ENCODE measurements around the gene UFD1. TPM values are rescaled to one million over a fixed set of nuclear protein-coding genes. Genes with fewer than 3 reads are reported as not detected.
A peak's percentile ranks its signal among the peaks of the same experiment; 100 is the strongest.

Gene UFD1
- total and polyA plus RNA-seq, 9 of the 15 experiments (the other 6 are each of a cell fraction or from before 2014, with no cell fraction given): 238 to 645 (median 363) TPM

GRCh38 chr22:19498866-19499190, 19.8 kb upstream of the UFD1 start:
- Histone ChIP-seq H3K36me3 (ENCODE audit: control insufficient read depth, insufficient read depth, low read length) (peaks cover 100% of the 10 kb centered on the region), H3K9me1 (ENCODE audit: control insufficient read depth, insufficient read depth, low read length) (no peaks in the 10 kb centered on the region), H2AFZ (ENCODE audit: low read depth, low read length) (no peak overlapping the region), H3K9me3 (replicated peaks; ENCODE audit: control insufficient read depth, insufficient read depth, low read depth, low read length) (no peaks in the 10 kb centered on the region), H3K4me2 (ENCODE audit: insufficient read depth, low read length) (no peak overlapping the region), H3K79me2 (ENCODE audit: control insufficient read depth, insufficient read depth, low read length) (no peaks in the 10 kb centered on the region), H3K27ac (ENCODE audit: extremely low read depth, low read depth, low read length) (no peak overlapping the region), H4K20me1 (replicated peaks; ENCODE audit: control insufficient read depth, insufficient read depth, low read length) (no peaks in the 10 kb centered on the region; the same call in 1 of the 2 replicates), H3K9ac (ENCODE audit: insufficient read depth in 1 of 2, low read depth in 2 of 2, low read length in 2 of 2) (no peak overlapping the region), H3K4me1 (replicated peaks in 1 of 2; ENCODE audit: control insufficient read depth in 2 of 2, insufficient read depth in 2 of 2, low read length in 2 of 2) (no peaks in the 10 kb centered on the region; a peak in 2 of 5 replicates), H3K4me3 (no peak overlapping the region), H3K27me3 (ENCODE audit: control insufficient read depth in 2 of 2, insufficient read depth in 2 of 2, low read length in 2 of 2) (no peaks in the 10 kb centered on the region)
- ChIA-PET CTCF (ENCODE audit: low intra/inter-chr PET ratio) (no interaction called here), POLR2A (interaction anchor here (0.5 to 5.1 kb wide), 9 partner anchors 9 to 413 kb away, joined by 3 to 46 read pairs (median 9); partner anchors contain the start of genes CDC45 and UFD1)
- no TSS peak for BruUV-seq (replicated peaks)
- 95% methylated on average over 3 of the region's 3 CpGs for WGBS (ENCODE audit: insufficient coverage, low coverage, missing lambda C conversion rate)
- intact Hi-C loops (cut with micrococcal nuclease): no loop called here
- FAIRE-seq (no peak), ATAC-seq (no peak; the same call in 2 of the 3 replicates), DNase-seq (ENCODE audit: extremely low read depth in 1 of 4, low spot score in 3 of 4) (peak in 1 of 4 experiments; percentile 48)
- in situ Hi-C loops (cut with MboI): no loop called here
- TF ChIP-seq HDGF (IDR thresholded peaks at IDR 0.05) (no peak), PHF8 (IDR thresholded peaks at IDR 0.05; ENCODE audit: borderline replicate concordance, low read length) (no peak; the same call in 1 of the 2 replicates), STAG1 (CRISPR knock-in tag; IDR thresholded peaks at IDR 0.05; ENCODE audit: borderline replicate concordance) (no peak), SMARCE1 (IDR thresholded peaks at IDR 0.05) (no peak), TAF1 (IDR thresholded peaks at IDR 0.05; ENCODE audit: control insufficient read depth, extremely low read depth, insufficient read depth, low read length, severe bottlenecking) (no peak), MLLT1 (IDR thresholded peaks at IDR 0.05) (no peak), SMAD3 (CRISPR knock-in tag; conservative IDR thresholded peaks at IDR 0.05) (no peak), DACH1 (IDR thresholded peaks at IDR 0.05; ENCODE audit: partially characterized antibody) (no peak), RBFOX2 (IDR thresholded peaks at IDR 0.05; ENCODE audit: low read depth, low read length) (peak; percentile 44; the same call in 1 of the 2 replicates), MBD2 (IDR thresholded peaks at IDR 0.05; ENCODE audit: borderline replicate concordance, low read depth) (no peak), E4F1 (CRISPR knock-in tag; IDR thresholded peaks at IDR 0.05; ENCODE audit: borderline replicate concordance) (no peak), MYBL2 (IDR thresholded peaks at IDR 0.05; ENCODE audit: low read depth) (no peak), MYBL2 (CRISPR knock-in tag; IDR thresholded peaks at IDR 0.05; ENCODE audit: borderline replicate concordance) (peak; percentile 32; the same call in 1 of the 2 replicates), POLR2AphosphoS5 (IDR thresholded peaks at IDR 0.05; ENCODE audit: control insufficient read depth, insufficient read depth, low read depth, low read length) (0 out of 2 replicates have a peak, but pooled peaks have one; percentile 8), ZNF395 (CRISPR knock-in tag; IDR thresholded peaks at IDR 0.05) (no peak), CBFB (CRISPR knock-in tag; IDR thresholded peaks at IDR 0.05) (0 out of 2 replicates have a peak, but pooled peaks have one; percentile 12), SNIP1 (IDR thresholded peaks at IDR 0.05; ENCODE audit: low read depth) (no peak), ERF (CRISPR knock-in tag; IDR thresholded peaks at IDR 0.05) (no peak), TBL1XR1 (IDR thresholded peaks at IDR 0.05; ENCODE audit: low read length in 2 of 2) (no peak), EHMT2 (IDR thresholded peaks at IDR 0.05) (no peak)
